ENCODE results near the gene PRR14L. TPM values are rescaled to one million over a fixed set of nuclear protein-coding genes. Genes with fewer than 3 reads are reported as not detected.

Gene PRR14L
- total RNA-seq, 4 donors from 2014 or later, result 23.6 to 66.0 (median 35.4) TPM

DNA sequence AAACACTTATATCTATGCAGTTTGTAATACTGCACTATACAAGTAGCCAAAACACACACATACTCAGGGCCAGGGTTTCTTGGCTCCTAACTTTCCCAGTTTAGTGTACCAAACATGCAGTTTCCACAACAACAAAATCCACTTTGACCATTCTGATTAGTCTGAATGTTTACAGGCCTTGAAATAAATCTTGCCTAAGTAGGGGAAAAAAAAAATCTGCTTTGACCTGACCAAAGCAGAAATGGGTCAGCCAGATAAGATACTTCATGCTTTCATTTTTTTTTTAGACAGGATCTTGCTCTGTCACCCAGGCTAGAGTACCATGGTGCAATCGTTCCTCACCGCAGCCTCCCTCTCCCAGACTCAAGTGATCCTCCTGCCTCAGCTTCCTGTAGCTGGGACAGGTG lies 10.1 kb downstream of the PRR14L start:
- Histone ChIP-seq H3K36me3 (peaks cover 13% of the 10 kb centered on the region), H3K9me3 (no peaks in the 10 kb centered on the region), H3K27me3 (no peaks in the 10 kb centered on the region), H3K4me3 (no peak overlapping the region), H3K27ac (no peak overlapping the region), H3K4me1 (no peaks in the 10 kb centered on the region)
- WGBS, result 74% methylated on average over 2 of the region's 2 CpGs
- DNase-seq (ENCODE audit: low spot score in 2 of 2), result no peak
- TF ChIP-seq POLR2AphosphoS5 (IDR thresholded peaks at IDR 0.05) (no peak), POLR2A (IDR thresholded peaks at IDR 0.05) (no peak), EP300 (IDR thresholded peaks at IDR 0.05) (no peak)
- TF ChIP-seq, protein P1, sequence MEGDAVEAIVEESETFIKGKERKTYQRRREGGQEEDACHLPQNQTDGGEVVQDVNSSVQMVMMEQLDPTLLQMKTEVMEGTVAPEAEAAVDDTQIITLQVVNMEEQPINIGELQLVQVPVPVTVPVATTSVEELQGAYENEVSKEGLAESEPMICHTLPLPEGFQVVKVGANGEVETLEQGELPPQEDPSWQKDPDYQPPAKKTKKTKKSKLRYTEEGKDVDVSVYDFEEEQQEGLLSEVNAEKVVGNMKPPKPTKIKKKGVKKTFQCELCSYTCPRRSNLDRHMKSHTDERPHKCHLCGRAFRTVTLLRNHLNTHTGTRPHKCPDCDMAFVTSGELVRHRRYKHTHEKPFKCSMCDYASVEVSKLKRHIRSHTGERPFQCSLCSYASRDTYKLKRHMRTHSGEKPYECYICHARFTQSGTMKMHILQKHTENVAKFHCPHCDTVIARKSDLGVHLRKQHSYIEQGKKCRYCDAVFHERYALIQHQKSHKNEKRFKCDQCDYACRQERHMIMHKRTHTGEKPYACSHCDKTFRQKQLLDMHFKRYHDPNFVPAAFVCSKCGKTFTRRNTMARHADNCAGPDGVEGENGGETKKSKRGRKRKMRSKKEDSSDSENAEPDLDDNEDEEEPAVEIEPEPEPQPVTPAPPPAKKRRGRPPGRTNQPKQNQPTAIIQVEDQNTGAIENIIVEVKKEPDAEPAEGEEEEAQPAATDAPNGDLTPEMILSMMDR (IDR thresholded peaks at IDR 0.05), result no peak

DNA sequence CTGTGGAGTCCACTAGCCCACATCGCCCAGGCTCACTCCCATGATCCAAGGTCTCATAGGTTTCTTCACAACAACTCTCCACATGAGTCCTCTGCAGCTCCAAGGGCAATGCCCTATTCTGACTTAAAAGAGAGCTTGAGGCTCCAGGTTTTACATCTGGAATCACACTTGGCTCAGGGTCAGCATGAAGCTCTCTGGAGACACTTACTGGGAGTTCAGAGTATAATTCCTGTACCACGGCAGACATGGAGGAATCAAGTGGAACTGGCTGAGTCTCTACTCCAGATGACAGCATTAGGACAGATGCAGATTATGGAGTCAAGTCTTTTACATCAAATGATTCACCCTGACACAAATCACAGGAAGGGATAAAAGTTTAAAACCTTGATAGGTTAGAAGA lies 11.4 kb downstream of the PRR14L start:
- H3K4me1 ChIP-seq, result no peaks in the 10 kb centered on the region
- TF ChIP-seq EP300 (IDR thresholded peaks at IDR 0.05) (no peak), POLR2A (IDR thresholded peaks at IDR 0.05) (no peak), POLR2AphosphoS5 (IDR thresholded peaks at IDR 0.05) (no peak)
- TF ChIP-seq, protein P1 (IDR thresholded peaks at IDR 0.05), result no peak
- no peak for DNase-seq (ENCODE audit: low spot score in 2 of 2)
- H3K27ac ChIP-seq, result no peak overlapping the region
- no peaks in the 10 kb centered on the region for H3K27me3 ChIP-seq
- 53% methylated on average over 2 of the region's 2 CpGs for WGBS
- H3K9me3 ChIP-seq, result no peaks in the 10 kb centered on the region
- no peak overlapping the region for H3K4me3 ChIP-seq
- H3K36me3 ChIP-seq, result peaks cover 18% of the 10 kb centered on the region

DNA sequence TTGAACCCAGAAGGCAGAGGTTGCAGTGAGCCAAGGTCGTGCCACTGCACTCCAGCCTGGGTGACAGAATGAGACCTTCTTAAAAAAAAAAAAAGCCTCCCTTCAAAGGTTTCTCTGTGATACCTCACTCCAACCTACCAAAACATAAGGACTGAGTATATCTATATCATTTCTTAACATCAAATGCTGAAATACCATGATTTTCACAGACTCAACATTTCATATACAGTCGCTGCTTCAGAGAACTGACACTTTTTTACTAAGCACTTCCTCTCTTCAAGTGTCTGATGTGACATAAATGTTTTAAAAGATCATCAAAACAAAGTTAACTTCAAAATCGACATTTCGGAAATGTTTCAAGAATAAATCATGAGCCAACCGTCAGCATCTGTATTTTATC lies 12.0 kb downstream of the PRR14L start:
- Histone ChIP-seq H3K27ac (no peak overlapping the region), H3K4me1 (no peaks in the 10 kb centered on the region), H3K4me3 (no peak overlapping the region), H3K36me3 (peaks cover 18% of the 10 kb centered on the region), H3K9me3 (no peaks in the 10 kb centered on the region), H3K27me3 (no peaks in the 10 kb centered on the region)
- DNase-seq (ENCODE audit: low spot score in 2 of 2), result no peak
- 83% methylated on average over 5 of the region's 5 CpGs for WGBS
- TF ChIP-seq POLR2AphosphoS5 (IDR thresholded peaks at IDR 0.05), result no peak
- TF ChIP-seq POLR2A (IDR thresholded peaks at IDR 0.05), result no peak
- TF ChIP-seq, protein P1 (IDR thresholded peaks at IDR 0.05), result no peak
- no peak for TF ChIP-seq EP300 (IDR thresholded peaks at IDR 0.05)

DNA sequence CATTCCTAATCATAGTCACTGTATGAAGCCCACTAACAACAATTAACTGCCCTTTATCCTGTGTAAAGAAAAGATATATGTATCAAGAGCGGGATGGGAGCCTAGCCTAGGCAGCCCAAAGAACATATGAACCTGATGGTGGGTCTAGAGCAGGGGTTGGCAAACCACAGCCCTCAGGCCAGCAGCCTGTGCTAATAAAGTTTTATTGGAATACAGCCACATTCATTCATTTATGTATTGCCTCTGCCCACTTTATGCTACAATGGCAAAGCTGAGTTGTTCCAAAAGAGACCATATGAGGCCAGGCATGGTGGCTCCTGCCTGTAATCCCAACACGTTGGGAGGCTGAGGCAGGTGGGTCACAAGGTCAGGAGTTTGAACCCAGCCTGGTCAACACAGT lies 13.5 kb downstream of the PRR14L start:
- H3K27me3 ChIP-seq, result no peaks in the 10 kb centered on the region
- peaks cover 21% of the 10 kb centered on the region for H3K36me3 ChIP-seq
- no peaks in the 10 kb centered on the region for H3K9me3 ChIP-seq
- no peak for DNase-seq (ENCODE audit: low spot score in 2 of 2)
- no peak overlapping the region for H3K27ac ChIP-seq
- no peak overlapping the region for H3K4me3 ChIP-seq
- TF ChIP-seq EP300 (IDR thresholded peaks at IDR 0.05) (no peak), POLR2A (IDR thresholded peaks at IDR 0.05) (no peak), POLR2AphosphoS5 (IDR thresholded peaks at IDR 0.05) (no peak)
- TF ChIP-seq, protein P1 (IDR thresholded peaks at IDR 0.05), result no peak
- H3K4me1 ChIP-seq, result no peaks in the 10 kb centered on the region
- 94% methylated on average over 2 of the region's 2 CpGs for WGBS

DNA sequence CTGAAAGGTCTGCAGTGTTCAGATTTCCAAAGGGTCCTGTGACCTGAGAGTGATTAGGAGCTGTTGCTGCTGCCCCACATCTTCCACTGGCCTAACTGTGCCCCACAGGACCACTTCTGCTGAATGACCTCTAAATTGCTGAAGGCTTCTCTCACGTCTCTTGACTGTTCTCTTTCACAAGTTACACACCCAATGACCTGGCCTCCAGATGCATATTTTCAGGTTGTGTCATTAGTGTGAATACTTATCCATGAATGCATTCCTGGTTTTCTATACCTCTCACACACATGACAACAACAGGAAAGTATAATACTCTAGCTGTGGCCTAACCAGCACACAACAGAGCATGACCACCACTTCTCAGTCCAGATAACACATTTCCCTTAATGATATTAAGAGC lies 15.4 kb downstream of the PRR14L start:
- Histone ChIP-seq H3K27ac (no peak overlapping the region), H3K4me1 (no peaks in the 10 kb centered on the region), H3K4me3 (no peak overlapping the region), H3K36me3 (peaks cover 15% of the 10 kb centered on the region), H3K9me3 (no peaks in the 10 kb centered on the region), H3K27me3 (no peaks in the 10 kb centered on the region)
- TF ChIP-seq, protein P1 (IDR thresholded peaks at IDR 0.05), result no peak
- no peak for TF ChIP-seq EP300 (IDR thresholded peaks at IDR 0.05)
- no peak for TF ChIP-seq POLR2A (IDR thresholded peaks at IDR 0.05)
- WGBS, result 50% methylated on average over 1 of the region's 1 CpG
- DNase-seq (ENCODE audit: low spot score in 2 of 2), result no peak
